H9 (cell line): ENCODE measurements around the gene CROT. TPM values are rescaled to one million over a fixed set of nuclear protein-coding genes. Genes with fewer than 3 reads are reported as not detected.

Experiments used
- DNase-seq: peaks from one replicate; pipeline ENCODE4 v3.0.0-alpha.2; 2017
- H2AFZ ChIP-seq: one replicate; pipeline ENCODE4 v1.6.1; 2013; ENCODE audit warnings: mild to moderate bottlenecking, low read length, control low read depth, moderate library complexity
- H2AK5ac ChIP-seq: 2 replicates; pipeline ENCODE4 v1.6.1; 2013; ENCODE audit warnings: low read length, control low read depth, mixed read lengths; ENCODE audit not compliant: insufficient read length
- H2BK120ac ChIP-seq: one replicate; pipeline ENCODE4 v1.6.1; 2013; ENCODE audit warnings: low read depth, mild to moderate bottlenecking, low read length, control low read depth, inconsistent platforms; ENCODE audit not compliant: poor library complexity, severe bottlenecking
- H2BK12ac ChIP-seq: 2 replicates; pipeline ENCODE4 v1.6.1; 2013; ENCODE audit warnings: low read length, control low read depth, mixed read lengths, low read depth; ENCODE audit not compliant: insufficient read length
- H2BK15ac ChIP-seq: 2 replicates; pipeline ENCODE4 v1.6.1; 2013; ENCODE audit warnings: low read depth, low read length, control low read depth
- H2BK20ac ChIP-seq: one replicate; pipeline ENCODE4 v1.6.1; 2013; ENCODE audit warnings: low read depth, mild to moderate bottlenecking, low read length, control low read depth, inconsistent platforms; ENCODE audit not compliant: poor library complexity, severe bottlenecking
- H2BK5ac ChIP-seq: 2 replicates; pipeline ENCODE4 v1.6.1; 2013; ENCODE audit warnings: low read length, control low read depth, mixed read lengths; ENCODE audit not compliant: insufficient read length
- H3K14ac ChIP-seq: 2 replicates; pipeline ENCODE4 v1.6.1; 2013; ENCODE audit warnings: low read length, control low read depth; ENCODE audit not compliant: insufficient read depth
- H3K18ac ChIP-seq: 2 replicates; pipeline ENCODE4 v1.6.1; 2013; ENCODE audit warnings: low read depth, mild to moderate bottlenecking, mixed read lengths, low read length, control low read depth; ENCODE audit not compliant: insufficient read length
- H3K23ac ChIP-seq: 2 replicates; pipeline ENCODE4 v1.6.1; 2013; ENCODE audit warnings: low read length, control low read depth, mixed read lengths, low read depth; ENCODE audit not compliant: insufficient read length
- H3K23me2 ChIP-seq: 2 replicates; pipeline ENCODE4 v1.6.1; 2013; ENCODE audit warnings: low read depth, mild to moderate bottlenecking, mixed read lengths, low read length, control low read depth; ENCODE audit not compliant: insufficient read length, poor library complexity, severe bottlenecking
- H3K27ac ChIP-seq: 2 replicates; pipeline ENCODE4 v1.5.1; 2013; ENCODE audit warnings: low read length, control low read depth, mixed read lengths, low read depth; ENCODE audit not compliant: insufficient read length
- H3K27me3 ChIP-seq: 2 replicates; pipeline ENCODE4 v1.6.1; 2013; ENCODE audit warnings: low read length, control low read depth, inconsistent platforms; ENCODE audit not compliant: insufficient read depth
- H3K4ac ChIP-seq: 2 replicates; pipeline ENCODE4 v1.6.1; 2013; ENCODE audit warnings: low read depth, mild to moderate bottlenecking, control low read depth, inconsistent platforms, low read length, moderate library complexity
- H3K4me1 ChIP-seq: 2 replicates; pipeline ENCODE4 v1.6.1; 2013; ENCODE audit warnings: low read length, control low read depth, inconsistent platforms; ENCODE audit not compliant: insufficient read depth
- H3K4me2 ChIP-seq: 2 replicates; pipeline ENCODE4 v1.6.1; 2013; ENCODE audit warnings: low read length, control low read depth, mixed read lengths; ENCODE audit not compliant: insufficient read length, insufficient read depth
- H3K56ac ChIP-seq: 2 replicates; pipeline ENCODE4 v1.6.1; 2013; ENCODE audit warnings: low read depth, mild to moderate bottlenecking, mixed read lengths, low read length, control low read depth; ENCODE audit not compliant: insufficient read length
- H3K79me1 ChIP-seq: 2 replicates; pipeline ENCODE4 v1.6.1; 2013; ENCODE audit warnings: low read depth, mild to moderate bottlenecking, moderate library complexity, low read length, control low read depth, inconsistent platforms; ENCODE audit not compliant: insufficient read depth, poor library complexity, severe bottlenecking
- H3K79me2 ChIP-seq: 2 replicates; pipeline ENCODE4 v1.6.1; 2013; ENCODE audit warnings: low read length, control low read depth, inconsistent platforms; ENCODE audit not compliant: insufficient read depth
- H3K9ac ChIP-seq: 2 replicates; pipeline ENCODE4 v1.6.1; 2013; ENCODE audit warnings: low read length, control low read depth, mixed read lengths; ENCODE audit not compliant: insufficient read length; ENCODE audit errors: extremely low read depth
- H3K9me3 ChIP-seq: one replicate; pipeline ENCODE4 v1.6.1; 2013; ENCODE audit warnings: low read depth, low read length, inconsistent platforms; ENCODE audit not compliant: control insufficient read depth
- H3T11ph ChIP-seq: one replicate; pipeline ENCODE4 v1.6.1; 2013; ENCODE audit warnings: mild to moderate bottlenecking, low read length, control low read depth, inconsistent platforms
- H4K20me1 ChIP-seq: one replicate; pipeline ENCODE4 v1.6.1; 2013; ENCODE audit not compliant: control insufficient read depth, insufficient read length, insufficient read depth
- H4K5ac ChIP-seq: 2 replicates; pipeline ENCODE4 v1.6.1; 2013; ENCODE audit warnings: low read depth, mild to moderate bottlenecking, mixed read lengths, low read length, control low read depth; ENCODE audit not compliant: insufficient read length
- H4K8ac ChIP-seq: replicated peaks from 2 replicates; pipeline ENCODE4 v1.6.1; 2013; ENCODE audit warnings: low read length, control low read depth, mixed read lengths, low read depth; ENCODE audit not compliant: insufficient read length
- H4K91ac ChIP-seq: 2 replicates; pipeline ENCODE4 v1.6.1; 2013; ENCODE audit warnings: low read depth, mild to moderate bottlenecking, moderate library complexity, mixed read lengths, low read length, control low read depth; ENCODE audit not compliant: insufficient read length
- H3K27ac Mint-ChIP-seq, 3 experiments: 2 replicates in 2 of 3; 3 replicates in 1 of 3; pipeline ENCODE4 v1.8.0; 2020 to 2021; ENCODE audit warnings: mixed read lengths in 3 of 3, mild to moderate bottlenecking in 1 of 3, moderate library complexity in 1 of 3
- H3K27me3 Mint-ChIP-seq: 2 replicates; pipeline ENCODE4 v1.8.0; 2021; ENCODE audit warnings: low read depth, mild to moderate bottlenecking, moderate library complexity, mixed read lengths
- H3K36me3 Mint-ChIP-seq, 3 experiments: 2 replicates in 2 of 3; 3 replicates in 1 of 3; pipeline ENCODE4 v1.8.0; 2020 to 2021; ENCODE audit warnings: low read depth in 3 of 3, mixed read lengths in 3 of 3; ENCODE audit not compliant: insufficient read depth in 1 of 3
- H3K4me1 Mint-ChIP-seq, 2 experiments: 2 replicates each; pipeline ENCODE4 v1.8.0; 2020; ENCODE audit warnings: mixed read lengths in 2 of 2
- H3K4me3 Mint-ChIP-seq, 2 experiments: 2 replicates in 1 of 2; 3 replicates in 1 of 2; pipeline ENCODE4 v1.8.0; 2020 to 2021; ENCODE audit warnings: mild to moderate bottlenecking in 2 of 2, mixed read lengths in 2 of 2, moderate library complexity in 1 of 2
- H3K9me3 Mint-ChIP-seq, 2 experiments: 2 replicates in 1 of 2; 3 replicates in 1 of 2; pipeline ENCODE4 v1.8.0; 2020; ENCODE audit warnings: mild to moderate bottlenecking in 2 of 2, mixed read lengths in 2 of 2, moderate library complexity in 1 of 2
- CTCF ChIP-seq: fragments of 200-600 bp; sonication (generic); conservative IDR thresholded peaks from 3 replicates; pipeline ENCODE4 v1.8.0; 2021; ENCODE audit warnings: antibody characterized with exemption, mild to moderate bottlenecking
- WGBS: extraction: QIAGEN DNeasy Blood & Tissue Kit; methylation state at CpG from one replicate; pipeline ENCODE4 v1.1.7; 2013; ENCODE audit warnings: missing lambda C conversion rate, low lambda C conversion rate, mixed read lengths; ENCODE audit not compliant: insufficient read length; ENCODE audit errors: extremely low coverage; 5-methylcytosine and 5-hydroxymethylcytosine counted together
- total RNA-seq: library from RNA; stranded (reverse); gene quantifications from 2 replicates; pipeline ENCODE4 v1.2.1, GENCODE V29; 2021

The CROT gene
- total RNA-seq, 1 experiment from 2014 or later = 6.0 TPM

GRCh38 chr7:87370660-87371180 lies 25.3 kb downstream of the CROT start:
- Histone ChIP-seq H4K91ac (no peak overlapping the region), H4K5ac (no peak overlapping the region), H2BK12ac (no peak overlapping the region), H3K18ac (no peak overlapping the region), H4K8ac (no peak overlapping the region), H2BK15ac (no peak overlapping the region), H3K27ac (no peak overlapping the region), H3K9ac (no peak overlapping the region), H3K4me2 (no peak overlapping the region), H4K20me1 (no peaks in the 10 kb centered on the region), H3K9me3 (no peaks in the 10 kb centered on the region), H2AK5ac (no peak overlapping the region), H3K23me2 (no peaks in the 10 kb centered on the region), H3K79me2 (no peaks in the 10 kb centered on the region), H3K4ac (no peak overlapping the region), H2BK5ac (no peak overlapping the region), H3K79me1 (no peaks in the 10 kb centered on the region), H3K4me1 (no peaks in the 10 kb centered on the region), H3K27me3 (no peaks in the 10 kb centered on the region; the same call in 1 of the 2 replicates), H3K14ac (no peak overlapping the region), H2BK120ac (no peak overlapping the region), H2AFZ (no peak overlapping the region), H3K56ac (no peak overlapping the region), H2BK20ac (no peak overlapping the region), H3T11ph (no peak overlapping the region), H3K23ac (no peak overlapping the region)
- no peak overlapping the region for H3K4me3 Mint-ChIP-seq
- no peaks in the 10 kb centered on the region for H3K27me3 Mint-ChIP-seq
- peak overlapping the region in 1 of 3 experiments; percentile 12; a peak in 1 of 7 replicates for H3K27ac Mint-ChIP-seq
- H3K4me1 Mint-ChIP-seq = no peaks in the 10 kb centered on the region
- H3K9me3 Mint-ChIP-seq = no peaks in the 10 kb centered on the region
- WGBS = no CpG with 5 or more reads among the region's 1 CpG
- no peak for DNase-seq
- no peak for TF ChIP-seq CTCF
- H3K36me3 Mint-ChIP-seq = no peaks in the 10 kb centered on the region
